ENCODE results near the gene GPC3. TPM values are rescaled to one million over a fixed set of nuclear protein-coding genes. Genes with fewer than 3 reads are reported as not detected.

GPC3 gene
- total RNA-seq, 2 donors from 2014 or later = 2.7 to 5.2 TPM

DNA sequence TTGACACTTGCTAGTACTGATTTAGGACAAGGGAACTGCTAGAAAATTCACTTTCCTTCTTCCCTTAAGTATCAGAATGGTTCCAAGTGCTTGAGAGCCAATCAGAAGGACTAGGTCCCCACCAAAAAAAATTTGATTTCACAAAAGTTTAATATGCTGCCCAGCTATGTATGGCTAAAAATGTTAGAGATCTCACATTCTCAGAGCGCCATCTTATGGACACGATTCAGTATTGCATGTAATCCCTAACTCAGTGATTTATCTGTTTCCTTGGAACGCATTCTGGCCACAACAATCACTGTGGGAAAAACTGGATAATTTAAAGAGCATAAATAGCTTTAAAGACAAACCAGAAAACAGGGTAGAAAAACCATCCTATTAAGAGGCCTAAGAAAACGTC is 315.0 kb downstream of the GPC3 start:
- intact Hi-C loops (cut with DNase I) = no loop called here
- 1% methylated on average over 4 of the region's 4 CpGs for WGBS
- Histone ChIP-seq H3K9me3 (no peaks in the 10 kb centered on the region), H3K4me3 (no peak overlapping the region), H3K27ac (no peak overlapping the region), H3K27me3 (replicated peaks; ENCODE audit: insufficient read depth) (no peaks in the 10 kb centered on the region), H3K4me1 (replicated peaks) (no peaks in the 10 kb centered on the region), H3K36me3 (no peaks in the 10 kb centered on the region)
- TF ChIP-seq, protein P1, sequence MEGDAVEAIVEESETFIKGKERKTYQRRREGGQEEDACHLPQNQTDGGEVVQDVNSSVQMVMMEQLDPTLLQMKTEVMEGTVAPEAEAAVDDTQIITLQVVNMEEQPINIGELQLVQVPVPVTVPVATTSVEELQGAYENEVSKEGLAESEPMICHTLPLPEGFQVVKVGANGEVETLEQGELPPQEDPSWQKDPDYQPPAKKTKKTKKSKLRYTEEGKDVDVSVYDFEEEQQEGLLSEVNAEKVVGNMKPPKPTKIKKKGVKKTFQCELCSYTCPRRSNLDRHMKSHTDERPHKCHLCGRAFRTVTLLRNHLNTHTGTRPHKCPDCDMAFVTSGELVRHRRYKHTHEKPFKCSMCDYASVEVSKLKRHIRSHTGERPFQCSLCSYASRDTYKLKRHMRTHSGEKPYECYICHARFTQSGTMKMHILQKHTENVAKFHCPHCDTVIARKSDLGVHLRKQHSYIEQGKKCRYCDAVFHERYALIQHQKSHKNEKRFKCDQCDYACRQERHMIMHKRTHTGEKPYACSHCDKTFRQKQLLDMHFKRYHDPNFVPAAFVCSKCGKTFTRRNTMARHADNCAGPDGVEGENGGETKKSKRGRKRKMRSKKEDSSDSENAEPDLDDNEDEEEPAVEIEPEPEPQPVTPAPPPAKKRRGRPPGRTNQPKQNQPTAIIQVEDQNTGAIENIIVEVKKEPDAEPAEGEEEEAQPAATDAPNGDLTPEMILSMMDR (IDR thresholded peaks at IDR 0.05) = peak in 3 of 4 experiments; percentile 48 to 70 (median 64)
- TF ChIP-seq POLR2A (IDR thresholded peaks at IDR 0.05) = no peak
- DNase-seq (ENCODE audit: low spot score) = peak; percentile 24

DNA sequence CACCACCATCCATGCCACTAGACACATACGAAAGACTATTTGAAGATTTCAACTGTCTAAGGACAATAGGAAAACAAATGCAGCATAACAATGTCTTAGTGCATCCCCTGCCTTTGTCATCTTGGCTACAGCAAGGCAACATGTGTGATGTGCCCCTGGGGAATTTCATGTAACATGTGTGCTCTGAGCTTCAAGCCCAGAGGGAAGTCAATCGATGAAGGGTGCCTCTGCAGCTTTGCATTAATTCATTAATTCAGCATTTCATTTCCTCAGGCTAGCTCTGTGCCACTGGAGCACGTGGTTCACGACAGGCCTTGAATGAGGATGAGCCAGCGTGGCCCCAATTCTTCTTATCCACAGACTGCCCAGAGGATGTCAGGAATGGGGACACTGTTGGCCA is 316.2 kb downstream of the GPC3 start:
- 96% methylated on average over 5 of the region's 5 CpGs for WGBS
- Histone ChIP-seq H3K27me3 (replicated peaks; ENCODE audit: insufficient read depth) (no peaks in the 10 kb centered on the region), H3K4me1 (replicated peaks) (no peaks in the 10 kb centered on the region), H3K27ac (no peak overlapping the region), H3K4me3 (no peak overlapping the region), H3K9me3 (no peaks in the 10 kb centered on the region), H3K36me3 (no peaks in the 10 kb centered on the region)
- no peak for DNase-seq (ENCODE audit: low spot score)
- intact Hi-C loops (cut with DNase I) = loop anchor here (10.0 kb wide), 1 partner anchor 694 kb away; no protein-coding TSS in a partner anchor
- TF ChIP-seq POLR2A (IDR thresholded peaks at IDR 0.05) (no peak), POLR2AphosphoS5 (IDR thresholded peaks at IDR 0.05) (no peak)
- TF ChIP-seq, protein P1 (IDR thresholded peaks at IDR 0.05) = no peak

DNA sequence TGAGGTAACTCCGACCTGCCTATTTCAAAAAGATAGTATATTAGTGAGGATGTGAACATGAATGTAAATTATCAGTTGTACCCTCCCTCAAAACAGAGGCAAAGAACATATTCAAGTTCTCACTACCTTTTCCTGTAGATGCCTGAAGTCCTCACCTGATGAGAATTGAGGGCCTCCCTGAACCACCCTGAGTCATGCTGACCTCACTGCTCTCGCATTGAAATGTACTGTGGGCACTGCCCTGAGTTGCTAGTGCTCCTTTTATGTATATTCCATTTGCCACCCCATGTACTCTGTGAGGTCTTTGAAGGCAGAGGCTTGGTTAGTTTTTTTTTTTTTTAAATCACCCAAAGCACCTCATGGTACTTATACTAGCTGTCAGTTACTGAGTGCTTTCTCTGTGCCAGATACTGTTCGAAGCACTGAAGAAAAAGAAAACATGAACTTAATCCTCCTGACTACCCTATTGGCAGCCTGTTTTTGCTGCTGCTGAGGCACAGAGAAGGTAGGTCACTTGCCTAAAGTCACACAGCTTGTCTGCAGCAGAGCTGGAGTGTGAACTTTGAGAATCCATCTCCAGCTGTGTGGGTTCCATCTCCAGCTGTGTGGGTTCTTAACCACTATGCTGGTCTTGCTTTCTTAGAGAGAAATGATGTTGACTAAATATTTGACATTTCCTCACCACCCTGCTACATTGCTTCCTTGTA is 317.0 kb downstream of the GPC3 start:
- TF ChIP-seq POLR2AphosphoS5 (IDR thresholded peaks at IDR 0.05) = no peak
- TF ChIP-seq POLR2A (IDR thresholded peaks at IDR 0.05) = no peak
- TF ChIP-seq, protein P1 (IDR thresholded peaks at IDR 0.05) = no peak
- no peaks in the 10 kb centered on the region for H3K4me1 ChIP-seq (replicated peaks)
- no peak overlapping the region for H3K4me3 ChIP-seq
- no peaks in the 10 kb centered on the region for H3K9me3 ChIP-seq
- no peak overlapping the region for H3K27ac ChIP-seq
- H3K27me3 ChIP-seq (replicated peaks; ENCODE audit: insufficient read depth) = no peaks in the 10 kb centered on the region
- H3K36me3 ChIP-seq = no peaks in the 10 kb centered on the region
- intact Hi-C loops (cut with DNase I) = loop anchor here (10.0 kb wide), 1 partner anchor 694 kb away; no protein-coding TSS in a partner anchor
- no peak for DNase-seq (ENCODE audit: low spot score)
- 98% methylated on average over 2 of the region's 3 CpGs for WGBS

DNA sequence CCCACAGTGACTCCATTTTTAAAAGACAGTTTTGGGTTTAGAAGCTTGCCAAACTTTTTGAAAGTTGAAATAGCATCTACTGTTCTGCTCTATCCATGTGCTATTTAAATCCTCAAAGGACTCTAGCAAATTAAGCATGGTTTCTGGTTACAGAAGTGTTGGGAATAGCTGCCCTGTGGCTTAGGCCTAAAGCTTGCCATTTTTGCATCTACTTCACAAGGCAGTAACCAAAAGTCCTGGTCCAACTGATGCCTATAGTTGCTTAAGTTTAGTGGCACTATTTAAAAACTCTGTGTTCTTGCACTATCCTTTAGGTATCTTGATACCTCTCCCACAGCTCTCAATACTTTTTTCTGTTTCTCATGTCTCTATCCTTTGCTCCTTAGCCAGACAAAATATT is 319.1 kb downstream of the GPC3 start:
- no peaks in the 10 kb centered on the region for H3K36me3 ChIP-seq
- no peaks in the 10 kb centered on the region for H3K27me3 ChIP-seq (replicated peaks; ENCODE audit: insufficient read depth)
- DNase-seq (ENCODE audit: low spot score) = no peak
- intact Hi-C loops (cut with DNase I) = loop anchor here (10.0 kb wide), 1 partner anchor 691 kb away; no protein-coding TSS in a partner anchor
- no peak overlapping the region for H3K4me3 ChIP-seq
- TF ChIP-seq POLR2AphosphoS5 (IDR thresholded peaks at IDR 0.05) = no peak
- TF ChIP-seq, protein P1 (IDR thresholded peaks at IDR 0.05) = no peak
- no peak for TF ChIP-seq POLR2A (IDR thresholded peaks at IDR 0.05)
- no peak overlapping the region for H3K27ac ChIP-seq
- H3K4me1 ChIP-seq (replicated peaks) = no peaks in the 10 kb centered on the region
- H3K9me3 ChIP-seq = no peaks in the 10 kb centered on the region
